NCI-H1436 (cell line): ENCODE data around the gene RIC3.

Experiments
- DNase-seq: peaks from one replicate; lab custom pipeline; 2025; lab: John Stamatoyannopoulos, UW

Gene RIC3

GRCh38 chr11:8066911-8067455 lies 101.8 kb downstream of the RIC3 start:
- DNase-seq = no peak

GRCh38 chr11:8066036-8066910 lies 102.6 kb downstream of the RIC3 start:
- no peak for DNase-seq

GRCh38 chr11:8065031-8065430 lies 103.8 kb downstream of the RIC3 start:
- DNase-seq = no peak

- DNase-seq = no peak
These were observed 105.5 kb downstream of the RIC3 start for GRCh38 chr11:8063324-8063723.

- DNase-seq = no peak
These were observed 106.0 kb downstream of the RIC3 start for GRCh38 chr11:8062781-8063257.

GRCh38 chr11:8061555-8062428 lies 107.0 kb downstream of the RIC3 start:
- DNase-seq = no peak

GRCh38 chr11:8060801-8061554 lies 107.8 kb downstream of the RIC3 start:
- DNase-seq = no peak

GRCh38 chr11:8060146-8060719 lies 108.6 kb downstream of the RIC3 start:
- no peak for DNase-seq

- no peak for DNase-seq
These were observed 109.2 kb downstream of the RIC3 start for GRCh38 chr11:8059571-8060011.

- no peak for DNase-seq
These were observed 109.8 kb downstream of the RIC3 start for GRCh38 chr11:8059030-8059429.

GRCh38 chr11:8058216-8058615 lies 110.6 kb downstream of the RIC3 start:
- DNase-seq = no peak

- DNase-seq = no peak
These were observed 111.9 kb downstream of the RIC3 start for GRCh38 chr11:8056810-8057463.
